ENCODE data around the gene PKP3. TPM values are rescaled to one million over a fixed set of nuclear protein-coding genes. Genes with fewer than 3 reads are reported as not detected.
"Not testable (repeated sequence)": the region's sequence is repeated elsewhere in the genome, so short reads cannot be mapped to it uniquely, and the experiment has no call there.

The PKP3 gene
- total RNA-seq, 1 donor from 2014 or later: 117 TPM

GRCh38 chr11:384511-384910, 9.5 kb upstream of the PKP3 start:
- Histone ChIP-seq H3K27ac (no peak overlapping the region), H3K4me3 (no peak overlapping the region), H3K9me3 (no peaks in the 10 kb centered on the region), H3K4me1 (no peaks in the 10 kb centered on the region), H3K27me3 (no peaks in the 10 kb centered on the region), H3K36me3 (no peaks in the 10 kb centered on the region)
- no peak for DNase-seq (ENCODE audit: extremely low spot score in 2 of 2)
- TF ChIP-seq, protein P1, sequence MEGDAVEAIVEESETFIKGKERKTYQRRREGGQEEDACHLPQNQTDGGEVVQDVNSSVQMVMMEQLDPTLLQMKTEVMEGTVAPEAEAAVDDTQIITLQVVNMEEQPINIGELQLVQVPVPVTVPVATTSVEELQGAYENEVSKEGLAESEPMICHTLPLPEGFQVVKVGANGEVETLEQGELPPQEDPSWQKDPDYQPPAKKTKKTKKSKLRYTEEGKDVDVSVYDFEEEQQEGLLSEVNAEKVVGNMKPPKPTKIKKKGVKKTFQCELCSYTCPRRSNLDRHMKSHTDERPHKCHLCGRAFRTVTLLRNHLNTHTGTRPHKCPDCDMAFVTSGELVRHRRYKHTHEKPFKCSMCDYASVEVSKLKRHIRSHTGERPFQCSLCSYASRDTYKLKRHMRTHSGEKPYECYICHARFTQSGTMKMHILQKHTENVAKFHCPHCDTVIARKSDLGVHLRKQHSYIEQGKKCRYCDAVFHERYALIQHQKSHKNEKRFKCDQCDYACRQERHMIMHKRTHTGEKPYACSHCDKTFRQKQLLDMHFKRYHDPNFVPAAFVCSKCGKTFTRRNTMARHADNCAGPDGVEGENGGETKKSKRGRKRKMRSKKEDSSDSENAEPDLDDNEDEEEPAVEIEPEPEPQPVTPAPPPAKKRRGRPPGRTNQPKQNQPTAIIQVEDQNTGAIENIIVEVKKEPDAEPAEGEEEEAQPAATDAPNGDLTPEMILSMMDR (IDR thresholded peaks at IDR 0.05): no peak
- TF ChIP-seq POLR2A (IDR thresholded peaks at IDR 0.05) (no peak), POLR2AphosphoS5 (IDR thresholded peaks at IDR 0.05; ENCODE audit: insufficient read depth in 1 of 2, low read depth in 1 of 2) (no peak)
- intact Hi-C loops (cut with DNase I): no loop called here

DNA sequence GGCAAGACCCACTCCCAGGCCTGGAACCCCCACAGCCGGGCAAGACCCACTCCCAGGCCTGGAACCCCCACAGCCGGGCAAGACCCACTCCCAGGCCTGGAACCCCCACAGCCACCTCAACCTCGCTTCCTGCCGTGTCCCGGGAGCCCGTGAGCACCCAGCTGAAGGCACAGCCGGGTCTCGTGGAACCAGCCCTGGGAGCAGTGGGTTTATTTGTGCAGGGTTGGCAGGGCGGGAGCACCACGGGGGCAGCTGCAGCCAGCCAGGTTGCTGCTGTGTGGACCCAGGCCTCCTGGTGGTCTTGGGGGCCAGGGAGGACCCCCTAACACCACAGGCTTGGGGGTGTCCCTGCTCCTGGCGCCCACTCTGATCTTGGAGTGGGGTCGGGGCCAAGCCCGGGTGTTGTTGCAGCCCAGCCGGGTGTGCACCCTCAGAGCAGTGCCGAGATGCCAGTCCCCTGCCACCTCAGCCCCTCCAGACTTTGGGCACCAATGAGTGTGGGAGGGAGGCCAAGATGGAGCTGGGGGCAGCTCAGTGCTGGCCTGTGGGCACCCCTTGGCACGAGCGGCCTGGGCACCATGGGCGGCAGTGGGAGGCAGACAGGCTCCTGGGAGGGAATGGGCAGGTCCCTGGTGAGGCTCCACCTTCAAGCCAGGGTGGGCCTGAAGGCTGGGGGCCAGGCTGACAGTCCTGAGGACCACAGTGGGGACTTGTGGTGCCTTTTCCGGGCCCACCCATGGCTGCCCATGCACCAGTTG, 8.2 kb upstream of the PKP3 start:
- no peaks in the 10 kb centered on the region for H3K9me3 ChIP-seq
- DNase-seq (ENCODE audit: extremely low spot score in 2 of 2): no peak
- TF ChIP-seq POLR2AphosphoS5 (IDR thresholded peaks at IDR 0.05; ENCODE audit: insufficient read depth in 1 of 2, low read depth in 1 of 2): no peak
- TF ChIP-seq, protein P1 (IDR thresholded peaks at IDR 0.05): no peak
- TF ChIP-seq POLR2A (IDR thresholded peaks at IDR 0.05): no peak
- H3K36me3 ChIP-seq: no peaks in the 10 kb centered on the region
- H3K27ac ChIP-seq: no peak overlapping the region
- H3K27me3 ChIP-seq: no peaks in the 10 kb centered on the region
- no peaks in the 10 kb centered on the region for H3K4me1 ChIP-seq
- intact Hi-C loops (cut with DNase I): no loop called here
- no peak overlapping the region for H3K4me3 ChIP-seq

GRCh38 chr11:386483-386882, 7.5 kb upstream of the PKP3 start:
- no peak for DNase-seq (ENCODE audit: extremely low spot score in 2 of 2)
- H3K27me3 ChIP-seq: no peaks in the 10 kb centered on the region
- intact Hi-C loops (cut with DNase I): no loop called here
- no peak overlapping the region for H3K4me3 ChIP-seq
- no peaks in the 10 kb centered on the region for H3K36me3 ChIP-seq
- TF ChIP-seq, protein P1 (IDR thresholded peaks at IDR 0.05): no peak
- TF ChIP-seq POLR2A (IDR thresholded peaks at IDR 0.05): no peak
- TF ChIP-seq POLR2AphosphoS5 (IDR thresholded peaks at IDR 0.05; ENCODE audit: insufficient read depth in 1 of 2, low read depth in 1 of 2): no peak
- H3K4me1 ChIP-seq: no peaks in the 10 kb centered on the region
- H3K9me3 ChIP-seq: no peaks in the 10 kb centered on the region
- H3K27ac ChIP-seq: no peak overlapping the region

GRCh38 chr11:387193-387793, 6.7 kb upstream of the PKP3 start:
- no peaks in the 10 kb centered on the region for H3K4me1 ChIP-seq
- no peaks in the 10 kb centered on the region for H3K9me3 ChIP-seq
- H3K27me3 ChIP-seq: no peaks in the 10 kb centered on the region
- intact Hi-C loops (cut with DNase I): no loop called here
- H3K36me3 ChIP-seq: no peaks in the 10 kb centered on the region
- no peak for DNase-seq (ENCODE audit: extremely low spot score in 2 of 2)
- H3K4me3 ChIP-seq: no peak overlapping the region
- TF ChIP-seq POLR2A (IDR thresholded peaks at IDR 0.05): no peak
- no peak for TF ChIP-seq POLR2AphosphoS5 (IDR thresholded peaks at IDR 0.05; ENCODE audit: insufficient read depth in 1 of 2, low read depth in 1 of 2)
- TF ChIP-seq, protein P1 (IDR thresholded peaks at IDR 0.05): no peak
- H3K27ac ChIP-seq: no peak overlapping the region

GRCh38 chr11:389369-389768, 4.6 kb upstream of the PKP3 start:
- H3K27ac ChIP-seq; H3K36me3 ChIP-seq; H3K4me1 ChIP-seq; H3K9me3 ChIP-seq; H3K4me3 ChIP-seq; H3K27me3 ChIP-seq; intact Hi-C loops (cut with DNase I); DNase-seq (ENCODE audit: extremely low spot score in 2 of 2): not testable (repeated sequence)

Measured in vagina (tissue), 2 donors.